ENCODE results near the gene MAEA. TPM values are rescaled to one million over a fixed set of nuclear protein-coding genes. Genes with fewer than 3 reads are reported as not detected.

Gene MAEA
- total and polyA plus RNA-seq, 2 of the 8 experiments (the other 6 are each of a cell fraction or from before 2014, with no cell fraction given), result 75.8 to 133 TPM

GRCh38 chr4:1336088-1336491, 46.4 kb downstream of the MAEA start:
- no peak overlapping the region for H2BK120ac ChIP-seq (replicated peaks; ENCODE audit: low read depth, low read length)
- H2AFZ ChIP-seq (ENCODE audit: low read length), result no peak overlapping the region
- no peak overlapping the region for H3K4ac ChIP-seq (replicated peaks; ENCODE audit: insufficient read length, low read depth, low read length)
- ChIA-PET CTCF (ENCODE audit: partially characterized antibody) (interaction anchor here (0.8 kb wide), 1 partner anchor 70 kb away, joined by 3 read pairs; no protein-coding TSS in a partner anchor), POLR2A (ENCODE audit: partially characterized antibody) (no interaction called here)
- H3K27me3 ChIP-seq (replicated peaks in 1 of 4; ENCODE audit: control insufficient read depth in 3 of 4, extremely low read depth in 1 of 4, insufficient read depth in 3 of 4, low read length in 3 of 4), result no peaks in the 10 kb centered on the region
- no peak overlapping the region for H3K9ac ChIP-seq (replicated peaks in 1 of 4; ENCODE audit: extremely low read depth in 1 of 4, low read depth in 3 of 4, low read length in 3 of 4)
- H3K14ac ChIP-seq (ENCODE audit: insufficient read length), result no peak overlapping the region
- no peaks in the 10 kb centered on the region for H3K4me1 ChIP-seq (replicated peaks in 1 of 4; ENCODE audit: control insufficient read depth in 3 of 4, insufficient read depth in 4 of 4, low read length in 3 of 4)
- H3K56ac ChIP-seq (replicated peaks; ENCODE audit: insufficient read length, low read depth, low read length), result no peak overlapping the region
- FAIRE-seq (no peak), DNase-seq (ENCODE audit: low read depth in 1 of 2, low spot score in 2 of 2) (no peak)
- peaks cover 10 to 64% (median 47%) of the 10 kb centered on the region in 4 experiments for H3K36me3 ChIP-seq (ENCODE audit: control insufficient read depth in 2 of 4, insufficient read depth in 4 of 4, low read length in 3 of 4)
- peaks cover 6% of the 10 kb centered on the region for H3K79me1 ChIP-seq (ENCODE audit: low read depth, low read length)
- no peak overlapping the region for H3K4me2 ChIP-seq (ENCODE audit: insufficient read depth in 1 of 2, low read depth in 2 of 2, low read length in 2 of 2)
- no peak overlapping the region for H2BK20ac ChIP-seq (ENCODE audit: low read length)
- no peak overlapping the region for H3K4me3 ChIP-seq (ENCODE audit: extremely low read depth in 1 of 4, insufficient read depth in 2 of 4, low read depth in 3 of 4, low read length in 4 of 4)
- no peak overlapping the region for H2BK12ac ChIP-seq (ENCODE audit: low read depth, low read length)
- no peaks in the 10 kb centered on the region for H3K9me3 ChIP-seq (ENCODE audit: insufficient read depth in 2 of 2, low read depth in 1 of 2, low read length in 1 of 2)
- no peaks in the 10 kb centered on the region for H3K23me2 ChIP-seq (ENCODE audit: low read depth, low read length)
- H2AK5ac ChIP-seq (ENCODE audit: low read depth, low read length), result no peak overlapping the region
- H4K91ac ChIP-seq (replicated peaks; ENCODE audit: insufficient read length, low read length), result no peak overlapping the region
- H2BK15ac ChIP-seq (ENCODE audit: low read length), result no peak overlapping the region
- no peak overlapping the region for H3K18ac ChIP-seq (ENCODE audit: extremely low read depth, low read length)
- H3K27ac ChIP-seq (ENCODE audit: low read depth, low read length), result no peak overlapping the region
- no peak overlapping the region for H4K5ac ChIP-seq (ENCODE audit: insufficient read length, low read depth, low read length)
- no peak overlapping the region for H4K8ac ChIP-seq (ENCODE audit: extremely low read depth, insufficient read depth, low read length)
- no peak overlapping the region for H2BK5ac ChIP-seq (ENCODE audit: low read depth, low read length)
- peaks cover 8 to 24% of the 10 kb centered on the region in 2 experiments for H4K20me1 ChIP-seq (replicated peaks in 1 of 2; ENCODE audit: control insufficient read depth in 1 of 2, insufficient read depth in 2 of 2, low read length in 2 of 2)
- 96% methylated on average over 7 of the region's 7 CpGs; no CpG with 5 or more reads in 1 of the 2 experiments for WGBS, 2 experiments (ENCODE audit: extremely low coverage in 1 of 2, insufficient coverage in 1 of 2, insufficient read length in 1 of 2, insufficient replicate concordance in 2 of 2, low coverage in 1 of 2, low lambda C conversion rate in 2 of 2, missing lambda C conversion rate in 1 of 2)
- no peak overlapping the region for H3K23ac ChIP-seq (ENCODE audit: insufficient read length)
- no peaks in the 10 kb centered on the region for H3K79me2 ChIP-seq (ENCODE audit: control insufficient read depth in 1 of 2, insufficient read depth in 2 of 2, low read length in 2 of 2)
- TF ChIP-seq CTCF (IDR thresholded peaks at IDR 0.05; ENCODE audit: control extremely low read depth in 1 of 3, insufficient read depth in 1 of 3, low read depth in 1 of 3, low read length in 3 of 3), result no peak
- TF ChIP-seq KDM5A (IDR thresholded peaks at IDR 0.05; ENCODE audit: low read length), result no peak
- no peak for TF ChIP-seq KDM4A (IDR thresholded peaks at IDR 0.05; ENCODE audit: low read depth, low read length, severe bottlenecking)
- no peak for TF ChIP-seq JUND (IDR thresholded peaks at IDR 0.05; ENCODE audit: low read length)
- TF ChIP-seq BACH1 (IDR thresholded peaks at IDR 0.05; ENCODE audit: low read length), result no peak
- no peak for TF ChIP-seq RFX5 (IDR thresholded peaks at IDR 0.05; ENCODE audit: borderline replicate concordance, low read depth, low read length)
- no peak for TF ChIP-seq USF2 (IDR thresholded peaks at IDR 0.05; ENCODE audit: low read length)
- TF ChIP-seq CBX8 (IDR thresholded peaks at IDR 0.05; ENCODE audit: borderline replicate concordance, low read depth, low read length), result no peak
- TF ChIP-seq TCF12 (IDR thresholded peaks at IDR 0.05; ENCODE audit: low read depth, low read length), result no peak
- no peak for TF ChIP-seq MAX (IDR thresholded peaks at IDR 0.05)
- no peak for TF ChIP-seq BRCA1 (IDR thresholded peaks at IDR 0.05; ENCODE audit: low read depth, low read length)

Data from H1 (cell line).